GM10248 (cell line): ENCODE results near the gene CHPF2.

ENCODE experiments used
- CTCF ChIA-PET: fragments of 300-600 bp; sonication (Branson Sonifier 250); formaldehyde crosslinking; extraction: SDS; loops from one replicate; lab custom pipeline; 2021; ENCODE audit warnings: antibody characterized with exemption; lab: Yijun Ruan, JAX
- POLR2A ChIA-PET: fragments of 350-650 bp; sonication (Branson Sonifier 250); formaldehyde crosslinking; extraction: SDS; loops from one replicate; lab custom pipeline; 2020; ENCODE audit warnings: antibody characterized with exemption; lab: Yijun Ruan, JAX
- DNase-seq: peaks from one replicate; pipeline ENCODE4 v3.0.0; 2012; ENCODE audit errors: extremely low spot score
- CTCF ChIP-seq: IDR thresholded peaks from 2 replicates; pipeline ENCODE4 v1.5.1; 2012; ENCODE audit warnings: mild to moderate bottlenecking, low read depth; ENCODE audit errors: extremely low read depth, missing control alignments, control extremely low read depth

The CHPF2 gene

GRCh38 chr7:151273651-151274390 is 41.5 kb downstream of the CHPF2 start:
- no peak for TF ChIP-seq CTCF
- no peak for DNase-seq
- ChIA-PET CTCF (interaction anchor here (0.9 to 1.5 kb wide), 2 partner anchors 9 to 25 kb away, joined by 3 to 5 read pairs; no protein-coding TSS in a partner anchor), POLR2A (no interaction called here)

- no peak for DNase-seq
- ChIA-PET POLR2A (no interaction called here), CTCF (interaction anchor here (1.2 to 1.5 kb wide), 2 partner anchors 24 to 31 kb away, joined by 3 to 5 read pairs; no protein-coding TSS in a partner anchor)
- TF ChIP-seq CTCF, result no peak
Observed at GRCh38 chr7:151274396-151274795, 42.1 kb downstream of the CHPF2 start.

- POLR2A ChIA-PET, result no interaction called here
- no peak for TF ChIP-seq CTCF
- CTCF ChIA-PET, result interaction anchor here (1.2 to 1.5 kb wide), 2 partner anchors 23 to 31 kb away, joined by 3 to 5 read pairs; no protein-coding TSS in a partner anchor
- no peak for DNase-seq
Observed at GRCh38 chr7:151274936-151275812, 42.9 kb downstream of the CHPF2 start.

DNA sequence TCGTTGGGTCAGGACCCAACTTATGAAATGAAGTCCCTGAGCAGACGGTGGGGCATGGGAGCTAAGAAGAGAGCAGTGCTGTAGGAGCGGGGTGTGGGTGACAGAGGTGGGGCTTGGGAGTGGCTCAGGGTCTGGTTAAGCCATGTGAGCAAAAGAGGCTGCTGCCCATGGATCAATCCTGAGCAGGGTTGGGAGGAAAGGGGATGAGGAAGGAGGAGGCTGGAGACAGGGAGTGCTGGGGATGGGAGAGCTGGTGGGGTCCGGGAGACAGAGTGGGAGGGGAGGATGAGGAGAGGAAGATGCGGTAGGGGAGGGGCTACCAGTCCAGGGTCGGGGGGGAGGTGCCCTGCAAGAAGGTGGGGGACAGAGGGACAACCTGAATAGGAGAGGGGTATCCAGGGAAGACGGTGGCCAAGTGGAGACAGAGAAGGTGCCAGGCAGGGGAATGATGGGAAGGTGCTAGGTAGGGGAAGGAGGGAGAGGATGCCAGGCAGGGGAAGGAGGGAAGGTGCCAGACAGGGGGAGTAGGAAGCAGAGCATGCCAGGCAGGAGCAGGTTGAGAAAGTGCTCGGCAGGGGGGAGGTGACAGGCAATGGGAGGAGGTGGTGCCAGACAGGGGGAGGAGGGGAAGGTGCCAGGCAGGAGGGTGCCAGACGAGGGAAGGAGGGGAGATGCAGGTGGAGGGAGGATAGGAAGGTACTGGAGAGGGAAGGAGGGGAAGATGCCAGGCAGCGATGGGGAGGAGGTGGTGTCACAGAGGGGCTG is 43.7 kb downstream of the CHPF2 start:
- TF ChIP-seq CTCF, result no peak
- no peak for DNase-seq
- CTCF ChIA-PET, result interaction anchor here (1.2 kb wide), 1 partner anchor 32 kb away, joined by 5 read pairs; no protein-coding TSS in a partner anchor
- POLR2A ChIA-PET, result no interaction called here

DNA sequence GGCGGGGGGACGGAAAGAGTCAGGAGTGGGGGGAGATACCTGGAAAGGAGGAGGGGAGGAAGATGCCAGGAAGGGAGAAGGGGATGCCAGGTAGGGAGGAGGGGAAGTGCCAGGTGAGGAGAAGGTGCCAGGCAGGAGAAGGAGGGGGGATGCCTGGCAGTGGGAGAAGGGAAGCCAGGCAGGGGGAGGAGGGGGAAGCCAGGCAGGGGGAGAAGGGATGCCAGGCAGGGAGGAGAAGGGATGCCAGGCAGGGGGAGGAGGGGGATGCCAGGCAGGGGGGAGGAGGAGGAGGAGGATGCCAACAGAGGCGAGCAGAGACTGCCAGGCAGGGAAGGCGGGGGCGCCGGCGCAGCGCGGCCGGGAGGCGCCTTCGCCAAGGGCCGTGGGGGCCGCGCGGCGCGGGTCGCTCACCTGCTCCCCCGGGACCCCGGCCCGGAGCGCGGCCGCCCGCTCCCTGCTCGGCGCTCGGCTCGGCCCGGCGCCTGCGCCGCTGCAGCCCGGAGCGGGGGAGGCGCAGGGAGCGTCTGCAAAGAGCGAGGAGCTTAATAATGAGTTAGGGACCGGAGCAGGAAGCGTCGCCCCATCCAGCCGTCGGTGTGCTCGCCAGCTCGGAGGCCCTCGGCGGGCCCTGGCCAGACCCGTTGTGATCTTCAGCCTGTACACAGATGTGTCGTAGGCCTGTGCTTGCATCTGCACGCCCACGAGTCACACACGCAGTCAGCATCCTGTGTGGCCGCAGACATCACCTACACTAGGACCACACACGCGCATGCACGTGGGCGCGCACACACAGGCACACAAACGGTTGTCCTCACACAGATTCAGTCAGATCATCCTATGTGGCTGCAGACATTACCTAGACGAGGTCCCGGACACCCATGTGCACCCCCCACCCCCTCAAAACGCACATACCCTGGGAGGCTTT is 44.6 kb downstream of the CHPF2 start:
- POLR2A ChIA-PET, result no interaction called here
- no peak for TF ChIP-seq CTCF
- DNase-seq, result peak; percentile 77
- CTCF ChIA-PET, result interaction anchor here (1.1 kb wide), 1 partner anchor 25 kb away, joined by 4 read pairs; no protein-coding TSS in a partner anchor
